NCI-H2107 treated with DMSO at 0.1 percent for 48 hours (cell line): Measurements from ENCODE around the gene CYP27A1.

Experiments used
- DNase-seq: peaks from one replicate; lab custom pipeline; 2025; ENCODE audit not compliant: unreplicated experiment; lab: John Stamatoyannopoulos, UW

The CYP27A1 gene

DNA sequence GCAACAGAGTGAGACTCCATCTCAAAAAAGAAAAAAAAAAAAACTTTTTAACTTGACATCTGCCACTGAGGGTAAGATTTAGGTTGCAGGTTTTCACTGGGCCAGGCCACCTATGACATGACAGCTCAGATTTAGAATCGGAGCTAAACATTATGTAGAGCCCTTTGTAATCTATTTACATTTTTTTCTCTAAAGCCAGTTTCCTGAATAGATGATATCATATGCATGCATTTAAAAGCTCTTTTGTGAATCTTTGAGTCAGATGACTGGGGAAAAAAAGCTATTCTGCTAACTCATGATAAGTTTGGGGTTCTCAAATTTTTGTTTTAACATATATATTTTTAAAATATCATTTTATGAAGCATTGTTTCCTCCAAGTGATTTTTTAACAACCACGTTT lies 28.3 kb downstream of the CYP27A1 start:
- DNase-seq, result no peak

DNA sequence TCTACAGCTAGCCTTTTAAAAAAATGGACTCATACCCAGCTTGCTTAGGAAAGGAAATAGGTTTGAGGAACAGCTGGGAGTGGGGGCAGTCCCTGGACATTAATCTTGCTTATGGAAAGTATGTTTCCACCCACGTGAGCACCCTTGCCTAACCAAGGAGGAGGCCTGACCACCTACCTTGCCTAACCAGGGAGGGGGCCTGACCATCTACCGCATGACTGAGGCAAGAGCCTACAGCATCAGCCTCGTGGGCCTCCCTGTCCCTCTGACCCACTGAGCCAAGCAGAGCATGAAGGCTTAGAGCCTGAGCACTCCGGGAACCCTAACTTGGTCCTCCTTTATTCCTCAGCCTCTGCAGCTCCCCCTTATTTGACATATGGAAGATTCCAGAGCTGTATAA lies 29.4 kb downstream of the CYP27A1 start:
- DNase-seq, result no peak

DNA sequence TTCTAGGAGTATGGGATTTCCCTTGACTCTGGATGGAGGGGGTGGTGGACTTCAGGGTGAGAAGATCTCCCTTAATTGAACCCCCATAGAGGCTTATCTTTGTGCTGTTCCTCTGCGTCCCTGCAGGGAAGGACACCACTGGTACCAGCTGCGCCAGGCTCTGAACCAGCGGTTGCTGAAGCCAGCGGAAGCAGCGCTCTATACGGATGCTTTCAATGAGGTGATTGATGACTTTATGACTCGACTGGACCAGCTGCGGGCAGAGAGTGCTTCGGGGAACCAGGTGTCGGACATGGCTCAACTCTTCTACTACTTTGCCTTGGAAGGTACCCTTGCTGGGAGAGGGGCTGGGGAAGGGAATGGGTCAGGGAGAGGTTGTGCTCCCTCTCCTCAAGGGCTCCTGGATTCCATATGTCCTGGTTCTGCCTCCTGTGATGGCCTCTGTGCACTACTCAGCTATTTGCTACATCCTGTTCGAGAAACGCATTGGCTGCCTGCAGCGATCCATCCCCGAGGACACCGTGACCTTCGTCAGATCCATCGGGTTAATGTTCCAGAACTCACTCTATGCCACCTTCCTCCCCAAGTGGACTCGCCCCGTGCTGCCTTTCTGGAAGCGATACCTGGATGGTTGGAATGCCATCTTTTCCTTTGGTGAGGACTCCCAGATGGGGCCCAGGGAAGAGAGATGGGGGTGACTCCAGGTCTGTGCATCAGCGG lies 30.3 kb downstream of the CYP27A1 start:
- no peak for DNase-seq

DNA sequence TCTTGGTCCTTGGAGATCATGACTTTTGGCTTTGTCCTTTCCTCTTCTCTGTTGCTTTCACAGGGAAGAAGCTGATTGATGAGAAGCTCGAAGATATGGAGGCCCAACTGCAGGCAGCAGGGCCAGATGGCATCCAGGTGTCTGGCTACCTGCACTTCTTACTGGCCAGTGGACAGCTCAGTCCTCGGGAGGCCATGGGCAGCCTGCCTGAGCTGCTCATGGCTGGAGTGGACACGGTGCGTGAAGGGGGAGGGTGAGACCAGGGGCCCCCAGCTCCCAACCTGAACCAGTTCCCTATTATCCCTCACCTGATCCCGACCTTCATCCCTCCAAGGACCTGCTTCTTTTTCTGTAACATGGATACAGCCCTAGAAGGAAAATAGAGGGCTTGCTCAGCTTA lies 30.9 kb downstream of the CYP27A1 start:
- DNase-seq, result no peak

DNA sequence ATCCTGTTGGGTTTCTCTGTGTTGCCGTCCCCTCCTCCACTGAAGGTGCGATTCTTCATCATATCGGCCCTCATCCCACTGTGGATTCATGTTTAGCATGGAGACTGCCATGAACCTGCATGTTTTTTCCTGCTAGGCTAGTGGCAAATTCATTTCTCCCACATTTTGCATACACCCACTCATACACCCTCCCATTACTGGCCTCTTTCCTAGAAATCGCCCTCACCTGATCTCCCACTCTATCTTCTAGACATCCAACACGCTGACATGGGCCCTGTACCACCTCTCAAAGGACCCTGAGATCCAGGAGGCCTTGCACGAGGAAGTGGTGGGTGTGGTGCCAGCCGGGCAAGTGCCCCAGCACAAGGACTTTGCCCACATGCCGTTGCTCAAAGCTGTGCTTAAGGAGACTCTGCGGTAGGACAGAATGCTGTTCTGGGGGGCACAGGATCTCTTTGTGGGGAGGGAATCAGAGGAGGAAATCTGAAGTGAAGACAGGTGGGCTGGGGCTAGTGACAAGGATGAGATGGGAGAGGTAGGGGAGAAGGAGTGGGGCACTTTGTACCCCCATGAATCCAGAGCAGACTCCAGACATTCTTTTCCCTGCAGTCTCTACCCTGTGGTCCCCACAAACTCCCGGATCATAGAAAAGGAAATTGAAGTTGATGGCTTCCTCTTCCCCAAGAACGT lies 32.0 kb downstream of the CYP27A1 start:
- DNase-seq, result no peak

DNA sequence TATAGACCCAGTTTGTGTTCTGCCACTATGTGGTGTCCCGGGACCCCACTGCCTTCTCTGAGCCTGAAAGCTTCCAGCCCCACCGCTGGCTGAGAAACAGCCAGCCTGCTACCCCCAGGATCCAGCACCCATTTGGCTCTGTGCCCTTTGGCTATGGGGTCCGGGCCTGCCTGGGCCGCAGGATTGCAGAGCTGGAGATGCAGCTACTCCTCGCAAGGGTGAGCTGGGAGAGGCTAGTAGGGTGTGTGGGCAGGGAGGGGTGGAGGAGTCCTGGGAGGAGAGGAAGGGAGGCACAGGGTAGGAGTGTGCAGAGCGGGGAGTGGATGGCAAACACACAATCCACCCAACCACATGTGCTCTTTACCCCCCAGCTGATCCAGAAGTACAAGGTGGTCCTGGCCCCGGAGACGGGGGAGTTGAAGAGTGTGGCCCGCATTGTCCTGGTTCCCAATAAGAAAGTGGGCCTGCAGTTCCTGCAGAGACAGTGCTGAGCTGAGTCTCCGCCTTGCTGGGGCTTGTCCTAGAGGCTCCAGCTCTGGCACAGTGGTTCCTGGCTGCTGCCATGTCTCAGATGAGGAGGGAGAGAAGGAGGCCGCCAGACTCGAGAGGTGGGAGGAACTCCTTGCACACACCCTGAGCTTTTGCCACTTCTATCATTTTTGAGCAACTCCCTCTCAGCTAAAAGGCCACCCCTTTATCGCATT lies 32.7 kb downstream of the CYP27A1 start:
- no peak for DNase-seq

DNA sequence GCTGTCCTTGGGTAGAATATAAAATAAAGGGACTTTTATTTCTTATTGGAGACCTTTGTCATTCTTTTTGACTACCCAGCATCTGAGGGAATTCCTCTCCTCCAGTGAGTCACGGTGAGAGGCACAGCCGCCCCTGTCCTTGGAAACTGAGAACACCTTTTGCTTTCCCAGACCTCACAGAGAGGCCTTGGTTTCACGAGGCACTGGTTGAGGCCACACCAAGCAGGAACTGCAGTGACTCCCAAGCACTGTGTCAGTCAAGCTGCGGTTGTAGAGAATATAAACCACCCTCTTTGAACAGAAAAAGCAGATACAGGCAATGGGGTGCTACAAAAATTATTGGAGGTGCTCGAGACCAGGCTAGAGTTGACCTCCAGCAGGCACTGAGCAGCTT lies 33.3 kb downstream of the CYP27A1 start:
- DNase-seq, result no peak

DNA sequence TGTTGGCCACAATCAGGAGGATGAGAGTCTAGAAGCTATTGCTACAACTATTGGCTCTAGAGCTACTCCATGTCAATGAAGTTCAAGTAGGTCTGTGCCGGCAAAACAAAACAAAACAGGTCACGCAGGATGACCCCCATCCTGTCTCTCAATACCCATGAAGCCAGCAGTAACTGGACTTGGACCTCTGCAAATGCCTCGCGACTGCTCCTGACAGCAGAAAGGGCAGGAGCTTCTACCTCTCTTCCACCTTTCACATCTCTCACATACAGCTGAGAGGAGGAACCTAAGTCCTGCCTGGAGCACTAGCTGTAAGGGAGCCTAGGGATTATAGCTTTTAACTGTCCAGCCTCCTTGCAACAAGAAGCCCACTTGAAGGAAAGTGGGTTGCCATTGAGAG lies 33.7 kb downstream of the CYP27A1 start:
- DNase-seq, result no peak

DNA sequence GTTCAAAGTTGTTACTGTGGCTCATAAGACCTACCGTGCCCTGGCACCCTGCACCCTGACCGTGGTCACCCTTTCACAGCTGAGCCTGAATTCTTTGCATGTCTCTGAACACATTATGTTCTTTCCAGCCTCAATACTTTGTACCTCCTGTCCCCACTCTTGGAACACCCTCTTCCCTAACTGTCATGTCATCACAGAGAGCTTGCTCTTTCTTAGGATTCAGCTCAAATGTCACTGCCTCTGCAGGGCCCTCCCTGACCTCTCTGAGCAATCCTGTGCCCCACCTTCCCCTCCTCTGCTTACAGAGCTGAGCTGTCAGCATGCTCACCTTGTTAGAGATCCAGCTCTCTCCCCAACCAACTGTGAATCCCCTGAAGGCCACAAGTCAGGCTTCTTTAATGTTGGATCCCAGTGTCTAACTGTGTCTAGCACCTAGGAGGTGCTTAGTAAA lies 34.6 kb downstream of the CYP27A1 start:
- DNase-seq, result no peak

DNA sequence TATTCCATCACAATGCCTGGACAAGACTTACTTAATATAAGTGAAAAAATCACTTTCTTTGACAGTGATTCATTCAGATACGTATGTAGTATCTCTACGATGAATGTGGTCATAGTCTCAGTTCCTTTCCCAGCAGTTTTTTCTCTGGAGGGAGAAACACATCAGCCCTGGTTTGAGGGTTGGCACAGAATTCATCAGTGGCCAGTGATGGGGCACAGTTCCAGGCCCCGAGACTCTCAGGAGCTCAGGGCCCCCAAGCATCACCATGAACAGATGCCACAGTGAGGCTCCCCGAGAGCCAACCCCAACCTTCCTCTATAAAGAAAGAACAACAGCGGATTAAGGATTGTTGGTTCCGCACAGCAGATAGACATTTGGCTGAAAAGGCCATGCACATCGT lies 37.1 kb downstream of the CYP27A1 start:
- DNase-seq, result no peak

DNA sequence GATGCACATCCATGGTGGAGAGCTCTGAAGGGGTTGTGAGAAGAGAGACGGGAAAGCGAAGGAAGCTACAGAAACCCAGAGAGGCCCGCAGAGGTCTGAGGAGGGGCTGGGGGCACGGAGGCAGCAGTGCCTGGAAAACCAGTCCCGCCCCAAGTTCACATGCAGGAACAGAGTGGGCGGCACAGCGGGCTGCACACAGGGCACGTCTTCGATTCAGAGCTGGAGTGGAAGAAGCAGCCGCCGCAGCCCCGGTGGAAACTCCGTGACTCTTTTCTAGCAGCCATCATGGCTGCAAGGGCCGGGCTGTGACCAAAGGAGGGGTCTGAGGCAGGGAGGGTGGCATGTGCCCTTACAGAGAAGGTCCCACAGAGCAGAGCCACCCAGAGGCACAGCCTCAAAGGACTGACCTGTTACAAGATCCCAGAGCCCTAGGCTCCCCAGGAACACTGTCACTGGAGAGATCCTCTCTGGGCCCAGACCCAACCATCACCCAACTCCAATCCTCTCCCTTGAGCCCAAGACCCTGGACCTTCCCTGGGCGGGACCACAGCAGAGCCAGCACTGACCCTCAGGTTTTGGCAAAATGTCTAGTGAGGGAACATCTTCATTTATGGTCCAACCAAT lies 38.9 kb downstream of the CYP27A1 start:
- no peak for DNase-seq

DNA sequence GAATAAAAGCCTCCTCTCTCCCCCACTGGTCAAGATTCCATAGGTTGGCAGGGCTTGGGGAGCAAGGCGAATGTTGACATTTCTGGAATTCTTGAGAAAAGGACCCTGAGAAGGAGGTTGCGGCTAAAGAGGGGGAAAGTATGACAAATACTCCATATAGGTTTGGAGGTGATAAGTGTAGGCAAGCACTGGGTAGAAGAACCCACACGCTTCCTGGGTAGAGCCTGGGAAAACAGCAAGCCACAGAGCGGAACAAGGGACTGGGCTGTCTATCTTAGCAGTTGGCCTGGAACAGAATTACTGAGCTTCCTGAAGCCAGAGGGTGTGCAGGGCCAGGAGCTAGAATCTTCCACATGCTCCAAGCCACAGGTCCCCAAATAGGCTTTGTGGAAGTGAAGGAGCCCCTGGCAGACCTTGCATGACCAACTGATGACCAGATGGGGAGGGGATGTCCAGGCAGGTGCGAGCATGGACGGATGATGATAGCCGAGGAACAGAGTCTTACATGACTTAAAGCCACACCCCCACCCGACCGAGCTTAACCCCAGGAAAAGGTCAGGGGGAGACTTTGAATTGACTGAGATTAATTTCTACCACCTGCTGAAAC lies 39.8 kb downstream of the CYP27A1 start:
- DNase-seq, result no peak

DNA sequence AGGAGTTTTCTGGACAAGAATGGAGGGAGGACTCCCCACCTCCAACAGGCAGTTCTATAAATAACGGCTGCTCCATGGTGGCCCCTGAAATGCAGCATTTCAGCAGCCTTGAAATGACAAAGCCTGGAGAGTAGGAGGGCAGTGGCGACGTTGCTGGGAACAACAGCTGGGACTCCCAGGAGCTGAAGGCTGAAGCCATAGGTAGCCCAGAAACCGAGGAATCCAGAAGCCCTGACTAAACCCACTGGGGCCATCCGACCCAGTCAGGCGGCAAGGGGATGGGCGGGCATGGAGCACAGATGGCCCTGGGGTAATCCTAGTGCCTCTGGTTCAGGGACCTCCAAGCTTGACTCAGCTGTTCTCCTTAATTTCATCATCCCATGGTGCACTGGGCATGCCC lies 40.7 kb downstream of the CYP27A1 start:
- DNase-seq, result no peak

DNA sequence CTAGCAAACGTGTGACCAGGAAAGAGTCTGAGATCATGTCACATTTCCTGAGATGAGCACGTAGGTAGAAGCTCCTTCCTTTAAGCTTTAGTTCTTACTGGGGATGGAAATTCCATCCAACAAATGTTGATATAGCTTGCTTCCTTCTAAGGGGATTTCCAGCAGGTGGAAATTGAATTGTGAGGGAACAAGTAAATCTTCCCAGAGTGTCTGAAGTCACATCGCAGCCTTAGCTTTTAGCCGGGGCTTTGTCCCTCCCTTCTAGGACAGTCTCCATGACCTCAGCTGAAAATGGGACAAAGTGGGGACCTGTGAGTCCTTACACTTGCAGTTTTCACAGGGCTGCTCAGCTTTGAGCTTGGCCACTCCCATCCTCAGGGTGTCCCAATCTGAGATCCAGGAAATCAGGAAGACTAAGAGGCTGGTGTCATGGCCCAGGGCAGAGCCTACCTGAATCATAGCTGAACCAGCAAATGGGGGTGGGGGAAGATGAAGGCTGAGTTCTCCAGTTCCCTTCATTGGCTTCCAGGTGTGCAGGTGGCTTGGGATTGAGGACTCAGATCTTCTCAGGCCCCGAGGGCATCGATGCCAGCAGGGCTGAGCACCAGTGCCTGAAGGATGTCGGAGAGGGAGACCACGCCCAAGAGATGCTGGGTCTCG lies 41.4 kb downstream of the CYP27A1 start:
- DNase-seq, result no peak

DNA sequence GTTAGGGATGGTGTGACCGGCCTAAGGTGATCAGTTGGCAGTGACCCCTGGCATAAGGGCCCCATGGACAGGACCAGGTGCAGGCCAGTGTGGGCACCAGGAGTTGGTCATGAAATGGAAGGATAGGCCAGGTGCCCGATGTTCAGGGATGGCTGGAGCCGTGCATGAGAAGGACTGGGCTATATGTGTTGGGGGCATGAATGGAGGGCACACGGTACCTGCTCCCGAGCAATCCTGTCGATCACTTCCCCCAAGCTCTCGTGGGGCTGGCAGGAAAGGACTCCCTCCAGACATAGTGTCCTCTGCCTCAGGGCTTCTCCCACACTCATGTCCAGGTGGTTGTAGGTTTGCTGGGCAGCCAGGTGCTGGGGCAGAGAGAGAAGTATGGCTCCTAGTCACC lies 42.1 kb downstream of the CYP27A1 start:
- DNase-seq, result no peak

DNA sequence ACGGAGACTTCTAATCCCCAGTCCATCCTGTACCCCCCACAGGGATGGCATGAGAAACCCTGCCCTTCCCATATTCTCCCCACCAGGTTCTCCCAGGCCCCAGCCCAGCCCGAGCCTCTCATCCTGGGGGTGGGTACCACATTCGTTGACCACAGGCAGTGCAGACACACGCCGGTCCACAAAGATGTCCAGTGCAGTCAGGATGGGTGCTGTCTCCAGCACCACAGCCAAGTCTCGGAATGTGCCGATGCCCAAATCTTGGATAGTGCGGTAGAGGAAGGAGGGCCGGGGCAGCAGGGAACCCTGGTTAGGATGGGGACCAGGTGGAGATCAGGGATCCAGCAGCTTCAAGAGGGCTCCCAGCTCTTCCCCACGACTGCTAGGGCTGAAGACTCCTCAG lies 44.8 kb downstream of the CYP27A1 start:
- no peak for DNase-seq

DNA sequence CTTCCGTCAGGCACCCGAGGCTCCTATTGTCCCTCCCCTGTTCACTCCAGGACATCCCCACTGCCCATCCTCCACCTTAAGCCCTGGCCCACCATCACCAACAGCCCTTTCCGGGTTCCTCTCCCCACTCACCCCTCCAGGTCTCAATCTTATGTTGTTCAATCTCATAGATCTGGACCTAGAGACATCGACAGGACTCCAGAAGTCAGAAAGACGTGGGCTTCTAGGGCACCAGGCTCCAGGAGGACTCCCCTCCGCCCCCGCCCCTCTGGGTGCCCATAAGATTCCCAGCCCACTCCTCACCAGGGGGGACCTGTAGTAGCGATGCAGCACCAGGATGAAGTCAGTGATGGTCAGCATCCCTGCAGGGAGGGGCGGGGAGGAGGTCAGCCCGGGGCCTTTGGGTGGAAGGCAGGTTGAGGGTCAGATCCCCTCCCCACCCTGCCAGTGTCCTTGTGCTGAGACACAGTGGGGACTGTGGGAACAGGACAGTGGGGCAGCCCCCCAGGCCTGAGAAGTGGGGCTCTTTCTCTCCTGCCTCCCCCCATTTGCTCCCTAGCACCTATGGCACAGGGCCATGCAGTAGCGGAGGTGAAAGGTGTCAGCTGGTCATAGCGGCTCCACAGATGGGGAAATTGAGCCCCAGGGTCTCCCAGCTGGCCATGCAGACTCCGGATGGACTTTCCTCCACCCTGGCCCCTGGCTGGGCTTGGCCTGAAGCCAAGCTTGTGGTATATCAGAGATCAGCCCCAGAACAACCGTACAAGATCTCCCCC lies 45.9 kb downstream of the CYP27A1 start:
- no peak for DNase-seq

DNA sequence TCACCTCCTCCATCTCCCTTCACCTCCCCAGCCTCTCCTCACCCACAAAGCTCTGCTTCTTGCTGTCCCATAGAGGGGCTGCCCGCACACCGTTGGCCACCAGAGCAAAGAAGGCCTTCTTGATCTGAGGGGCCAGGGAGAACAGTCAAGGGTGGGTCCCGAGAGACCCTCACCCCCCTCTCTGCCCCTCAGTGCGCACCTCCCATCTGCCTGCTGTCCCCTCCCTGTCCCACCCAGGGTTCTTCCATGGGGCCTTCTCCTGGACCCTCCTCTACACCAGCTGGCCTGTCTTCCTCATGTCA lies 46.5 kb downstream of the CYP27A1 start:
- DNase-seq, result no peak

DNA sequence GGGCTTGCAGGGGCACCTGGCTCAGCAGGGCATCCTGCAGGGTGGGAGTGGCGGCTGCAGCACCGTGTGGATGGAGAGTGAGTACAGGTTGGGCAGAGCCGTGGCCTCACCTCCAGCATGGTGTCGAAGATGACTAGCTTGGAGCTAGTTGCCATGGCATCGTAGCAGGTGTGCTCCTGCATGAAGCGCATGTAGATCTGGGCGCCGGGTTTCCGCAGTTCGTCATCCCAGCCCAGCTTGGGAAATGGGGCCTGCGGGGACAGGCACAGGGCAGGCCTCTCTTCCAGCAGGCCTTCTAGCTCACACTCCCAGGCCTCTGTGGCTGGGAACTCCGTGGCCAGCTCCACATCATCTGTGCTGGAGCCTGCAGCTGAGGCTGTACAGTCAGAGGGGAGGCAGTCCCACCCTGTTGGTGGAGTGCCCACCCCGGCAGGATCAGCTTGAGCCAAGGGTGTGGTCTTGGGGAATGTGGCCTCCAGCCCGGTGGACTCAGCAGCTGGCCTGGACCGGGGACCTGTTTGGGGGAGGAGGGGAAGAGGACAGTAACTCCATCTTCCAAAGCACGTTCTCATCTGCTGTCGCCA lies 48.0 kb downstream of the CYP27A1 start:
- DNase-seq, result no peak
